Upper lobe of left lung (tissue), 4 donors: ENCODE measurements around the gene KDELR1.

Source experiments
- EP300 ChIP-seq, 4 donors: sonication (generic); formaldehyde crosslinking; IDR thresholded peaks; one replicate each; pipeline ENCODE4 v1.5.1; 2017; ENCODE audit warnings: antibody characterized with exemption in 4 of 4, control low read depth in 2 of 4
- POLR2A ChIP-seq, 4 donors: fragments of 450-650 bp; IDR thresholded peaks; one replicate each; pipeline ENCODE4 v1.5.1; 2016 to 2017; ENCODE audit warnings: antibody characterized with exemption in 4 of 4, mild to moderate bottlenecking in 2 of 4
- POLR2AphosphoS5 ChIP-seq, 2 donors: sonication (generic); formaldehyde crosslinking; IDR thresholded peaks; one replicate each; pipeline ENCODE4 v1.5.1; 2017; ENCODE audit warnings: antibody characterized with exemption in 2 of 2
- TF ChIP-seq, protein P1 (sequence below), 6 experiments: fragments of 450-650 bp in 4 of 6; fragments of 200-600 bp in 2 of 6; sonication (generic) in 2 of 6; IDR thresholded peaks; one replicate each; pipeline ENCODE4 v1.5.1; 2016 to 2019; ENCODE audit warnings: antibody characterized with exemption in 6 of 6

DNA sequence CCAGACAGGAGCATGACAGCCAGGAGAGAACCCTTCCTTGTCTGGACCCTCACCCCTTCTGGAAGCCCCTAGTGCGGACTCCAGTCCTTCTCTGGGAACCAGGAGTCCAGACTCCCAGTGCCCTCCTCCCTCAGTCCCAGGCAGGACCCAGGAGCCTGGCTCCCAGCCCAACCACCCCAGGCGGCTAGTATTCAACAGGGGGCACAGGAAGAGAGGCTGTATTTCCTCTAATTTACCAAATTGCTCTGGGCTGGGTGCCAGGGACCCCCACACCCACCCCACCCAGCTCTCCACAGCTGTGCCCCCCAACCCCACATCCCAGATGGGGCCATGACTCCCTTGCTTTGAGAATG lies 5.4 kb upstream of the KDELR1 start:
- TF ChIP-seq, protein P1, sequence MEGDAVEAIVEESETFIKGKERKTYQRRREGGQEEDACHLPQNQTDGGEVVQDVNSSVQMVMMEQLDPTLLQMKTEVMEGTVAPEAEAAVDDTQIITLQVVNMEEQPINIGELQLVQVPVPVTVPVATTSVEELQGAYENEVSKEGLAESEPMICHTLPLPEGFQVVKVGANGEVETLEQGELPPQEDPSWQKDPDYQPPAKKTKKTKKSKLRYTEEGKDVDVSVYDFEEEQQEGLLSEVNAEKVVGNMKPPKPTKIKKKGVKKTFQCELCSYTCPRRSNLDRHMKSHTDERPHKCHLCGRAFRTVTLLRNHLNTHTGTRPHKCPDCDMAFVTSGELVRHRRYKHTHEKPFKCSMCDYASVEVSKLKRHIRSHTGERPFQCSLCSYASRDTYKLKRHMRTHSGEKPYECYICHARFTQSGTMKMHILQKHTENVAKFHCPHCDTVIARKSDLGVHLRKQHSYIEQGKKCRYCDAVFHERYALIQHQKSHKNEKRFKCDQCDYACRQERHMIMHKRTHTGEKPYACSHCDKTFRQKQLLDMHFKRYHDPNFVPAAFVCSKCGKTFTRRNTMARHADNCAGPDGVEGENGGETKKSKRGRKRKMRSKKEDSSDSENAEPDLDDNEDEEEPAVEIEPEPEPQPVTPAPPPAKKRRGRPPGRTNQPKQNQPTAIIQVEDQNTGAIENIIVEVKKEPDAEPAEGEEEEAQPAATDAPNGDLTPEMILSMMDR (IDR thresholded peaks at IDR 0.05): no peak
- TF ChIP-seq POLR2AphosphoS5 (IDR thresholded peaks at IDR 0.05) (no peak), POLR2A (IDR thresholded peaks at IDR 0.05) (no peak), EP300 (IDR thresholded peaks at IDR 0.05) (no peak)
